Thyroid gland (tissue), 4 donors: Measurements from ENCODE around the gene TIMM8B. TPM values are rescaled to one million over a fixed set of nuclear protein-coding genes. Genes with fewer than 3 reads are reported as not detected.
"Not testable (repeated sequence)": the region's sequence is repeated elsewhere in the genome, so short reads cannot be mapped to it uniquely, and the experiment has no call there.

ENCODE experiments used
- DNase-seq, 2 donors: peaks; one replicate each; pipeline ENCODE4 v3.0.0-alpha.2; 2019
- H3K27ac ChIP-seq, 3 donors: fragments of 200-600 bp; sonication (generic); 1 replicate in 2 of 3; 2 replicates in 1 of 3; pipeline ENCODE4 v1.5.1; 2016 to 2019; ENCODE audit warnings: mild to moderate bottlenecking in 1 of 3, moderate library complexity in 1 of 3
- H3K27me3 ChIP-seq: fragments of 200-600 bp; sonication (generic); one replicate; pipeline ENCODE4 v1.5.1; 2019
- H3K36me3 ChIP-seq, 2 donors: fragments of 200-600 bp; sonication (generic); one replicate each; pipeline ENCODE4 v1.5.1; 2016 to 2019
- H3K4me1 ChIP-seq, 2 donors: fragments of 200-600 bp; sonication (generic); one replicate each; pipeline ENCODE4 v1.5.1; 2017 to 2019
- H3K4me3 ChIP-seq, 3 donors: fragments of 200-600 bp; sonication (generic); replicated peaks in 1 of 3; 1 replicate in 2 of 3; 2 replicates in 1 of 3; pipeline ENCODE4 v1.5.1; 2016; ENCODE audit warnings: mild to moderate bottlenecking in 1 of 3
- H3K9me3 ChIP-seq: fragments of 200-600 bp; sonication (generic); one replicate; pipeline ENCODE4 v1.5.1; 2017
- CTCF ChIP-seq, 6 experiments: fragments of 200-600 bp in 3 of 6; fragments of 450-650 bp in 3 of 6; sonication (generic) in 3 of 6; IDR thresholded peaks; one replicate each; pipeline ENCODE4 v1.5.1; 2016 to 2019; ENCODE audit warnings: antibody characterized with exemption in 6 of 6, mild to moderate bottlenecking in 2 of 6, inconsistent platforms in 1 of 6, moderate library complexity in 1 of 6
- POLR2A ChIP-seq, 2 donors: fragments of 450-650 bp; IDR thresholded peaks; one replicate each; pipeline ENCODE4 v1.6.1; 2017; ENCODE audit warnings: antibody characterized with exemption in 2 of 2, mild to moderate bottlenecking in 2 of 2, moderate library complexity in 1 of 2
- WGBS, 2 donors: methylation state at CpG; one replicate each; pipeline ENCODE4 v1.1.5; 2017; 5-methylcytosine and 5-hydroxymethylcytosine counted together
- intact Hi-C: fragments of 100-400 bp; cut with DNase I; formaldehyde crosslinking; loops from one replicate; pipeline ENCODE4 v1.15.1; 2023
- total RNA-seq, 4 donors: library from RNA; depleted of rRNA; stranded (reverse); fragments of >200 nt; gene quantifications; one replicate each; pipeline ENCODE4 v1.2.3, GENCODE V29; 2016

The TIMM8B gene
- total RNA-seq, 4 donors from 2014 or later, result 11.8 to 55.8 (median 27.5) TPM

DNA sequence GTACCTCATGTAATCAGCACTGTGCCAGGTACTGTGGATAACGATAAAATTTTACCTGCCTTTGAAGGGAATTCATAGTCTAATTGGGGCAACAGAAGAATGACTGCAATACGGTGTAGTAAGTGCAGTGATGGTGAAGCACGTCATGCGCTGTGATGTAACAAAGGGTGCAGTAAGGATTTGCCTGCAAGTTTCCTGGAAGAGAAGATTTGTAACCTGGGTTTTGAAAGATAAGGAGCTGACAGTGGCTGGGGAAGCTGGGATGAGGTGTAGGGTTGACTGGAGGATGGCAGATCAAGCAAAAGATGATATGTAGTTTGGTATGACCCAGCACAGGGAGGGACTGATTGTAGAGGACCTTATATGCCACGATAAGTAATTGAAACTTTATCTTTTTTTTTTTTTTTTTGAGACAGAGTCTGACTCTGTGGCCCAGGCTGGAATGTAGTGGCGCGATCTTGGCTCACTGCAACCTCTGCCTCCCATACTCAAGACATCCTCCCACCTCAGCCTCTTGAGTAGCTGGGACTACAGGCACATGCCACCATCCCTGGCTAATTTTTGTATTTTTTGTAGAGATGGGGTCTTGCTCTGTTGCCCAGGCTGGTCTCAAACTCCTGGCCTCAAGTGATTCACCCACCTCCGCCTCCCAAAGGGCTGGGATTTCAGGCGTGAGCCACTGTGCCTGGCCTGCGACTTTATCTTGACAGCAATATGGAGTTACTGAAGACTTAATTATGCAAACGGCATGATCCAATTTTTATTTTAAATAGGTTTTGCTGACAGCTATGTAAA is 11.4 kb upstream of the TIMM8B start:
- Histone ChIP-seq H3K27me3 (no peaks in the 10 kb centered on the region), H3K9me3 (no peaks in the 10 kb centered on the region), H3K36me3 (peaks cover 10 to 30% of the 10 kb centered on the region in 2 donors), H3K4me1 (no peaks in the 10 kb centered on the region), H3K27ac (no peak overlapping the region), H3K4me3 (no peak overlapping the region)
- intact Hi-C loops, result no loop called here
- WGBS, 2 donors, result 93 to 94% methylated on average over 11 of the region's 11 CpGs
- DNase-seq, result no peak
- no peak for TF ChIP-seq POLR2A (IDR thresholded peaks at IDR 0.05)
- no peak for TF ChIP-seq CTCF (IDR thresholded peaks at IDR 0.05)

DNA sequence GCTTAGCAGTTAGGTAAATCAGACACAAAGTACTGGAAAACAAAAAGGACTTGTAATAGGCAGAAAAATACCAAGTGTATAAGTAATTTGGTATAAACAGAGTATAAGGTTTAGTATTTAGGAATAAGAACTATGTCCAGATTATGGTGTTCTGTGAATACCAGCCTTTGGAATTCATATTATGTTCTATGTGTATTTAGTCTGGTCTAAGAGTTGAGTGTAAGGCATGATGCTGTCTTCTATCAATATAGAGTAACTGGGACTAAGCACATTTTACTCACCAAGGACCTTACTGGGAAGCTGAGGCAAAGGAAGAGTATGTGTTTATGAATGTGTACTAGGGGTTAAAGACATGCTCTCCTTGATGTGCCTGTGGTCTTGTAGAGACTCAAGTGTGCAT is 9.6 kb upstream of the TIMM8B start:
- Histone ChIP-seq H3K27ac (no peak overlapping the region), H3K4me1 (no peaks in the 10 kb centered on the region), H3K27me3 (no peaks in the 10 kb centered on the region), H3K9me3 (no peaks in the 10 kb centered on the region), H3K36me3 (peaks cover 20 to 45% of the 10 kb centered on the region in 2 donors), H3K4me3 (no peak overlapping the region)
- TF ChIP-seq POLR2A (IDR thresholded peaks at IDR 0.05) (no peak), CTCF (IDR thresholded peaks at IDR 0.05) (no peak)
- intact Hi-C loops, result no loop called here
- no peak for DNase-seq

- H3K9me3 ChIP-seq, H3K27me3 ChIP-seq, H3K27ac ChIP-seq, intact Hi-C loops, DNase-seq, H3K4me1 ChIP-seq, H3K4me3 ChIP-seq: not testable (repeated sequence)
- H3K36me3 ChIP-seq, result peaks cover 26 to 54% of the 10 kb centered on the region in 2 donors
- whole genome bisulfite sequencing, 2 donors, result 93 to 96% methylated on average over 2 of the region's 2 CpGs
Measured at GRCh38 chr11:112095302-112095701, 8.7 kb upstream of the TIMM8B start.

DNA sequence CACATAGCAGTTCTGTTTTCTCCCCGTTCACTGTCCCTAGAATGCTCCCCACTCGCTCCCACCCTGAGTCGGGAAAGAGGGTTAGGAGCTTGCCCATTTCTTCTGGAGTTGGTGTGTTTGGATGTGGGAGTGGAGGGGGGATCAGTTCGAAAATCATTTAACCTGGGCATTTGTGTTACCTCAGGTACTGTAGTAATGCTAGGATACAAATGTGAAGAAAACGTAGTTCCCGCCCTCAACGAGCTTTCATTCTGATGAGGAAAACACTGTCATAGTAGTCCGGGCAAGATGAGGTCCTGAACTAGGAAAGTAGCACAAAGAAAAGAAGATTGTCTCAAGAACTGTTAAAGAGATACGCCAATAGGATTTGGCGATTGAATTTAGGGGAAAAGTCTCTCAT is 656 bp upstream of the TIMM8B start:
- H3K4me1 ChIP-seq, result peaks cover 14 to 23% of the 10 kb centered on the region in 2 donors
- no peaks in the 10 kb centered on the region for H3K27me3 ChIP-seq
- H3K4me3 ChIP-seq, result peak overlapping the region; percentile 60 to 96 (median 82)
- H3K9me3 ChIP-seq, result no peaks in the 10 kb centered on the region
- TF ChIP-seq CTCF (IDR thresholded peaks at IDR 0.05) (no peak), POLR2A (IDR thresholded peaks at IDR 0.05) (no peak)
- peak overlapping the region in 2 of 3 donors; percentile 52 to 69 for H3K27ac ChIP-seq
- intact Hi-C loops, result no loop called here
- H3K36me3 ChIP-seq, result peaks cover 41 to 52% of the 10 kb centered on the region in 2 donors
- DNase-seq, result no peak
- WGBS, 2 donors, result 16 to 19% methylated on average over 10 of the region's 10 CpGs

- no peaks in the 10 kb centered on the region for H3K9me3 ChIP-seq
- peaks cover 41 to 49% of the 10 kb centered on the region in 2 donors for H3K36me3 ChIP-seq
Measured at GRCh38 chr11:112085822-112086421, 634 bp downstream of the TIMM8B start.

More at GRCh38 chr11:112085822-112086421, 634 bp downstream of the TIMM8B start:
- H3K27ac ChIP-seq, result peak overlapping the region in 2 of 3 donors; percentile 52 to 69
- intact Hi-C loops, result no loop called here
- H3K4me3 ChIP-seq, result peak overlapping the region; percentile 60 to 96 (median 82)
- no peak for DNase-seq
- no peaks in the 10 kb centered on the region for H3K27me3 ChIP-seq
- 2 to 5% methylated on average over 19 of the region's 19 CpGs for WGBS, 2 donors
- H3K4me1 ChIP-seq, result peaks cover 14 to 23% of the 10 kb centered on the region in 2 donors
- TF ChIP-seq CTCF (IDR thresholded peaks at IDR 0.05) (no peak), POLR2A (IDR thresholded peaks at IDR 0.05) (no peak)
